PFSK-1 (cell line): Measurements from ENCODE around the gene CDK5R2. TPM values are rescaled to one million over a fixed set of nuclear protein-coding genes. Genes with fewer than 3 reads are reported as not detected.

Experiments
- FOXP2 ChIP-seq: optimal IDR thresholded peaks from 2 replicates; pipeline ENCODE3; 2011; ENCODE audit warnings: borderline replicate concordance, control low read depth, inconsistent platforms; ENCODE audit not compliant: insufficient read depth; ENCODE audit errors: extremely low read length, extremely low read depth
- POLR2AphosphoS5 ChIP-seq: IDR thresholded peaks from 2 replicates; pipeline ENCODE4 v1.6.1; 2012; ENCODE audit warnings: low read depth, mild to moderate bottlenecking, control low read depth, low read length, moderate library complexity
- REST ChIP-seq, 2 experiments: IDR thresholded peaks; 2 replicates each; pipeline versions ENCODE4 v1.6.1 to v1.8.0; 2011 to 2012; ENCODE audit warnings: low read depth in 2 of 2, low read length in 2 of 2, control low read depth in 1 of 2, inconsistent platforms in 1 of 2, mild to moderate bottlenecking in 1 of 2, moderate library complexity in 1 of 2; ENCODE audit not compliant: insufficient read depth in 1 of 2
- SIN3A ChIP-seq: IDR thresholded peaks from 2 replicates; pipeline ENCODE4 v1.6.1; 2012; ENCODE audit warnings: mild to moderate bottlenecking, low read length, moderate library complexity, borderline replicate concordance; ENCODE audit not compliant: insufficient read depth
- TAF1 ChIP-seq: IDR thresholded peaks from 2 replicates; pipeline ENCODE4 v1.6.1; 2012; ENCODE audit warnings: low read length, control low read depth, borderline replicate concordance; ENCODE audit not compliant: insufficient read depth
- polyA plus RNA-seq: library from polyadenylated mRNA; unstranded; fragments of >200 nt; gene quantifications from one replicate; pipeline ENCODE4 v1.2.1, GENCODE V29; 2012; ENCODE audit warnings: low read depth, missing spikeins; ENCODE audit not compliant: insufficient read length

The CDK5R2 gene
- polyA plus RNA-seq, result 2.5 TPM

- TF ChIP-seq SIN3A (no peak), FOXP2 (peak; percentile 26), TAF1 (0 out of 2 replicates have a peak, but pooled peaks have one; percentile 49), REST (IDR thresholded peaks at IDR 0.05; ENCODE audit: insufficient read depth in 1 of 2, low read depth in 2 of 2, low read length in 2 of 2) (no peak; a peak in 1 of 4 replicates), POLR2AphosphoS5 (peak; percentile 72)
Observed at GRCh38 chr2:218959141-218959731, at the start of gene CDK5R2. CDK5R2 (plus strand) TSS chr2:218959666; CDS start chr2:218959821, 155 bp downstream.

GRCh38 chr2:218910741-218911140, 48.7 kb upstream of the CDK5R2 start:
- no peak for TF ChIP-seq REST (IDR thresholded peaks at IDR 0.05; ENCODE audit: insufficient read depth in 1 of 2, low read depth in 2 of 2, low read length in 2 of 2)

- no peak for TF ChIP-seq REST (IDR thresholded peaks at IDR 0.05; ENCODE audit: insufficient read depth in 1 of 2, low read depth in 2 of 2, low read length in 2 of 2)
- TF ChIP-seq POLR2AphosphoS5, result no peak
- TF ChIP-seq SIN3A, result no peak
- no peak for TF ChIP-seq TAF1
- no peak for TF ChIP-seq FOXP2
Observed at GRCh38 chr2:218920504-218920903, 39.0 kb upstream of the CDK5R2 start.

- TF ChIP-seq POLR2AphosphoS5 (no peak), TAF1 (no peak), FOXP2 (no peak), REST (IDR thresholded peaks at IDR 0.05; ENCODE audit: insufficient read depth in 1 of 2, low read depth in 2 of 2, low read length in 2 of 2) (no peak), SIN3A (no peak)
Observed at GRCh38 chr2:218924757-218925156, 34.7 kb upstream of the CDK5R2 start.

GRCh38 chr2:218925434-218925833, 34.0 kb upstream of the CDK5R2 start:
- TF ChIP-seq TAF1 (no peak), SIN3A (no peak), POLR2AphosphoS5 (no peak), REST (IDR thresholded peaks at IDR 0.05; ENCODE audit: insufficient read depth in 1 of 2, low read depth in 2 of 2, low read length in 2 of 2) (no peak), FOXP2 (no peak)
